HG03175 (cell line): Measurements from ENCODE around the gene JUNB.

Experiments used
- ATAC-seq: cut with Tn5 transposase; IDR thresholded peaks from one replicate; pipeline ENCODE4 v1.9.1; 2021; ENCODE audit warnings: mild to moderate bottlenecking, moderate library complexity; ENCODE audit not compliant: unreplicated experiment

The JUNB gene

DNA sequence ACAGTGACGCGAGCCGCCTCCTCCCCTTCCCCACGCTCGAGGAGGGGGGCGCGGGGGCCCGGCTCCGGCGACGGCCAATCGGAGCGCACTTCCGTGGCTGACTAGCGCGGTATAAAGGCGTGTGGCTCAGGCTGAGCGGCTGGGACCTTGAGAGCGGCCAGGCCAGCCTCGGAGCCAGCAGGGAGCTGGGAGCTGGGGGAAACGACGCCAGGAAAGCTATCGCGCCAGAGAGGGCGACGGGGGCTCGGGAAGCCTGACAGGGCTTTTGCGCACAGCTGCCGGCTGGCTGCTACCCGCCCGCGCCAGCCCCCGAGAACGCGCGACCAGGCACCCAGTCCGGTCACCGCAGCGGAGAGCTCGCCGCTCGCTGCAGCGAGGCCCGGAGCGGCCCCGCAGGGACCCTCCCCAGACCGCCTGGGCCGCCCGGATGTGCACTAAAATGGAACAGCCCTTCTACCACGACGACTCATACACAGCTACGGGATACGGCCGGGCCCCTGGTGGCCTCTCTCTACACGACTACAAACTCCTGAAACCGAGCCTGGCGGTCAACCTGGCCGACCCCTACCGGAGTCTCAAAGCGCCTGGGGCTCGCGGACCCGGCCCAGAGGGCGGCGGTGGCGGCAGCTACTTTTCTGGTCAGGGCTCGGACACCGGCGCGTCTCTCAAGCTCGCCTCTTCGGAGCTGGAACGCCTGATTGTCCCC, at the start of gene JUNB:
TSS of gene JUNB (plus strand) at position 142 of the 706 bp plus-strand sequence. CDS start at position 428, 286 bp downstream.
- ATAC-seq, result peak; percentile 34

DNA sequence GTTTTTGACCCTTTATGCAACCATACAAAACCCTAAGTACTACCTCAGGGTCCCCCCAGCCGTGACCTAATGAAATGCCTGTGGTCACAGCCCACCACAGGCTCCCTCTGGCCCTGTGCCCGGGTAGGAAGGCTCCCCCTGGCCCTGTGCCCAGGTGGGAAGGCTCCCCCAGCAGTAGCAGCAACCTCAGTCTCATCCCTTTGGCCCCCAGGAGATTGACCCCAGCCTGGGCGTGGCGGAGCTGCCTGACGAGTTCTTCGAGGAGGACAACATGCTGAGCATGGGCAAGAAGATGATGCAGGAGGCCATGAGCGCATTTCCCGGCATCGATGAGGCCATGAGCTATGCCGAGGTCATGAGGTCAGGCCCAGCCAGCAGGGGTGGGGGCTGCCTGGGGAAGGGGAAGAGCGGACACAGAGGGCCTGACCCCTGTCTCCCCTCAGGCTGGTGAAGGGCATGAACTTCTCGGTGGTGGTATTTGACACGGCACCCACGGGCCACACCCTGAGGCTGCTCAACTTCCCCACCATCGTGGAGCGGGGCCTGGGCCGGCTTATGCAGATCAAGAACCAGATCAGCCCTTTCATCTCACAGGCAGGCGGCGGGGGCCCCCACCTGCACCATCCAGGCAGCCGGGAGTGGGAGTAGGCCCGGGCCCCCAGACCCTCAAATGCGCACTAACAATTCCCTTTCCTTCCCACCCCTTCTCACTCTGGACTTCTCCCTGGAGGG, 46.0 kb upstream of the JUNB start:
- no peak for ATAC-seq

DNA sequence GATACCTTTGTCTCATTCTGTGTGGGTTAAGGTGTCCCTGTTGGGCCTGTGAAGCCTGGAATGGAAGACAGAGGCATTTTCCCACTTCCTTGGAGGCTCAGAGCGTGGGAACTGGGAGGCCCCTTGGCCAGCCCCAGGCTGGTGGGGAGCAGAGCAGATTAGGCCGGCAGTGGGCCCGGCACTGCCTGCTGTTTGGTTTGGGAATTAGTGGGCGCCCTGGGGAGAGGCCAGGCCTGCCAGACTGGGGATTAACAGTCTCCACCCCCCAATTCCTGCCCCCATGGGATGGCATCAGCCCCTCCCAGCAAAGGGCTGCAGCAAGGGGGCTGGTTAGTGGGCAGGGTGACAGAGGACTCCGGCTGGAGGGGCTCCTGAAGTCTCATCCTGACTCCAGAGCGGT, 42.8 kb upstream of the JUNB start:
- no peak for ATAC-seq

DNA sequence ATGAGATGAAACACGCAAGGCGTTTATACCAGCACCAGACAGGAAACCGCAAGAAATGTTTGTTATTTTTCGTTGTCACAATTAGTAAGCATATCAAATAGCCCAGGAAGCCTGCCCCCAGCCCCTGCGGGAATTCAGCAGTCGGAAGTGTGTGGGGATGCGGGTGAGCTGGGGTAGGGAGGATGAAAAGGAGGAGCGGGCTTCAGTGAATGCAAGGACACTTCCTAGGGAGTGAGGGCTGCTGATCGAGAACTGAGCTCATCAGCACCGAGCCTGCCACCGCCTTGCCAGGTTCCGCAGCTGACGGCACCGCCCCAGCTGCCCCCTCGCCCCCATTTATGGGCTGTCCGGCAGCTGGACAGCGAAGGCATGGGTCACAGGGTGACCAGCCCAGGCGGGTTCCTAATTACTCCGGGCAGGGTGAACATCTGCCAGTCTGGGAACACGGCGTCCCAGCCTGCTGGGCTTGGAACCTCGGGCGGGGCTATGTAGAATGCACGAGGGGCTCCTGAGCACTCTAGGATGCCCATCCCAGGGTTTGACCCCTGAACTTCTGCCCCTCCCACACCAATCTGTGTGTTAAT, 41.3 kb upstream of the JUNB start:
- ATAC-seq, result no peak

DNA sequence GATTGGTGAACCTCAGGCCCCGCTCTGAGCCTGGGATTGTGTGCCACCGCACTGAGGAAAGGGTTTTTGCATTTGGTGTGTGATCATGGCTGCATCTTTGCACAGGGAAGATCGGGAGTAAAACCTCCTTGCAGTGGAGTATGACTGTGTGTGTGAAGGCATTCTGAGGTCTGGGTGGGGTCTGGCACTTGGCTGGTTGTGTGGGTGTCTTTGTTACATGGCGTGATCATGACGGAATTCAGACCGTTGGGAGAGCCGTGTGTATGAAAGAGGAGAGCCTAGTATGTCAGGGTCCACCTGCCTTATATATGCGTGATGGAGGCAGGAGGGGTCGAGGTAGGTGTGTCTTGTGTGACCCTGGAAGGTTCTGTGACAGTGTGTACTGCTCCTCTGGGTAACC, 40.4 kb upstream of the JUNB start:
- ATAC-seq, result no peak

DNA sequence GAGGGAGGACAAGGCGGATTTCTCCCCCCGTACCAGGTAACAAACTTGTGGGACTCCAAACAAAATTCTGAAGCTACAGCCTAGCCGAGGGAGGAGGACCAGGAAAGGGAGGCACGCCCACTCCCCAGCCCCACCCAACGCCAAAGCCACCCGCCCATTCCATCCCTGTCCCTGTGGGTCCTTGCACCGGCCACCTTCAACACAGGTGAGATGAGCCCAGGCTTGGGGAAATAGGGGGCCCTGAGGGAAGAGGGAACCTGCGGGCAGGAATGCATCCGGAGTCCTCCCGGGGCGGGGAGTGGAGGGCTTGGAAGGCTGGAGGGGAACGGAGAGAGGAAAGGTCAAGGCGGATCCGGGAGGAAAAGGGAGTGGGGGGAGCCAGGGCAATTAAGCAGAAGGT, 39.7 kb upstream of the JUNB start, which contains the start of gene BEST2:
TSS of gene BEST2 (plus strand) at position 157 of the 400 bp plus-strand sequence. CDS start 802 bp downstream, outside the sequence.
- no peak for ATAC-seq

DNA sequence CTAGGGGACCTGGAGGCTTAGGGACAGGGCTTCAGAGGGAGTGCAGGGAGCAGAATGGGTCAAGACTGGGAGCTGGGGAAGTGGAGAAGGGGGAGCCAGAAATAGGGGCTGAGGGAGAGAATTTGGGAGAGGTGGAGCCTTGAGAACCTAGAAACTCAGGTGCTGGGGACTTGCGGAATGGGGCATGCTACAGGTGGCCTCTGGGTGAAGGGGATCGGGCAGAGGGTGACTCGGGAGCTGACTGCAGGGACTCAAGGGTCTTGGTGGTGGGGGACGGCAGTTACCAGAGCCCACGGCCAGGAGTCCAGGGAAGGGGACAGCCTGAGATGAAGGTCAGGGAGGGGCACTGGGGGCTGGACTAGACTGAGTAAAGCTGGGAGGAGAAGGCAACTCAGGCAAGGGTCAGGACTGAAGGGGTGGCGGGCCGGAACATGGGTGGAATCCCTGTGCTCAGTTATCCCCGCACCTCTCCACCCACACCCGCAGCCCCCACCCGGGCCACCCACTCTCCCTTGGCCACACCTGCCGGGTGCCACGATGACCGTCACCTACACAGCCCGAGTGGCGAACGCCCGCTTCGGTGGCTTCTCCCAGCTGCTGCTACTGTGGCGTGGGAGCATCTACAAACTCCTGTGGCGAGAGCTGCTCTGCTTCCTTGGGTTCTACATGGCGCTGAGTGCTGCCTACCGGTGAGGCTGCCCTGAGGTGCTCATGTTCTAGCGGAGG, 39.1 kb upstream of the JUNB start:
- no peak for ATAC-seq

DNA sequence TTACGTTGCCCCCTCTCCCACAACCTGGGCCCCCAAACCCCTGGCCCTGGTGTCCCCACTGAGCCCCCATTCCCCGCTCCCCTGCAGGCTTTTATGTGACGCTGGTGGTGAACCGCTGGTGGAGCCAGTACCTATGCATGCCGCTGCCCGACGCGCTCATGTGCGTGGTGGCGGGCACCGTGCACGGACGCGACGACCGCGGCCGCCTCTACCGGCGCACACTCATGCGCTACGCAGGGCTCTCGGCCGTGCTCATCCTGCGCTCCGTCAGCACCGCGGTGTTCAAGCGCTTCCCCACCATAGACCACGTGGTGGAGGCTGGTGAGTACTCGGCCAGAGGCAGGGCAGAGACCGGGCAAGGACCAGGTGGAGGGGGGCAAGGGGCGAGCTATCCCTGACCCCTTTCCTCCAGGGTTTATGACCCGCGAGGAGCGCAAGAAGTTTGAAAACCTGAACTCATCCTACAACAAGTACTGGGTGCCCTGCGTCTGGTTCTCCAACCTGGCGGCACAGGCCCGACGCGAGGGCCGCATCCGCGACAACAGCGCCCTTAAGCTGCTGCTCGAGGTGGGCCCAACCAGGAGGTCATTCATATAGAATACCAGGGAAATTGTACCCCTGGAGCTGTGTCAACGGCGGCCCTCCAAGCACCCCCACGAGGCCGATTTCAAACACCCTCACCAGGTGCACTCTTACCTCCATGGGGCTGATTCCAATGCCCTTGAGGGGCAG, 36.7 kb upstream of the JUNB start:
- no peak for ATAC-seq

DNA sequence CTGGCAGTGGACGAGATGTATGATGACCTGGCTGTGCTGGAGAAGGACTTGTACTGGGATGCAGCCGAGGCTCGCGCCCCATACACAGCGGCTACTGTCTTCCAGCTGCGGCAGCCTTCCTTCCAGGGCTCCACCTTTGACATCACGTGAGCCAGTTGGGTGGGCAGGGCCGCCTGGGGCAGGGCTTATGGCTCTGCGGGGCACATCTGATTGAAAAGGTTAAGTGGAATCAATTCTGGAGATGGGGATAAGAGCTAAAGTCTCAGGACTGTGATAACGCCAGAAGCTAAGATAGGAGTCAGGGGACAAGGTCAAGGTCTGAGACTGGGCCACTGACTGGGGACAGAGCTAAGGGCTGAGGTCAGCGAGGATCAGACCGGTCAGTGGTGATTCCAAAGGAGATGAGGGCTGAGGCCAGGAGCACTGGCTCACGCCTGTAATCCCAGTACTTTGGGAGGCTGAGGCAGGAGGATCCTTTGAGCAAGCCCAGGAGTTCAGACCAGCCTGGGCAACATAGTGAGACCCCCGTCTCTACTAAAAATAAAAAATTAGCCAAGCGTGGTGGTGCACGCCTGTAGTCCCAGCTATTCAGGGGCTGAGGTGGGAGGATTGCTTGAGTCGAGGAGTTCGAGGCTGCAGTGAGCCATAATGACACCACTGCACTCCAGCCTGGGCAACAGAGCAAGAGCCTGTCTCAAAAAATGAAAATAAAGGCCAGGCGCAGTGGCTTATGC, 35.0 kb upstream of the JUNB start:
- ATAC-seq, result no peak

DNA sequence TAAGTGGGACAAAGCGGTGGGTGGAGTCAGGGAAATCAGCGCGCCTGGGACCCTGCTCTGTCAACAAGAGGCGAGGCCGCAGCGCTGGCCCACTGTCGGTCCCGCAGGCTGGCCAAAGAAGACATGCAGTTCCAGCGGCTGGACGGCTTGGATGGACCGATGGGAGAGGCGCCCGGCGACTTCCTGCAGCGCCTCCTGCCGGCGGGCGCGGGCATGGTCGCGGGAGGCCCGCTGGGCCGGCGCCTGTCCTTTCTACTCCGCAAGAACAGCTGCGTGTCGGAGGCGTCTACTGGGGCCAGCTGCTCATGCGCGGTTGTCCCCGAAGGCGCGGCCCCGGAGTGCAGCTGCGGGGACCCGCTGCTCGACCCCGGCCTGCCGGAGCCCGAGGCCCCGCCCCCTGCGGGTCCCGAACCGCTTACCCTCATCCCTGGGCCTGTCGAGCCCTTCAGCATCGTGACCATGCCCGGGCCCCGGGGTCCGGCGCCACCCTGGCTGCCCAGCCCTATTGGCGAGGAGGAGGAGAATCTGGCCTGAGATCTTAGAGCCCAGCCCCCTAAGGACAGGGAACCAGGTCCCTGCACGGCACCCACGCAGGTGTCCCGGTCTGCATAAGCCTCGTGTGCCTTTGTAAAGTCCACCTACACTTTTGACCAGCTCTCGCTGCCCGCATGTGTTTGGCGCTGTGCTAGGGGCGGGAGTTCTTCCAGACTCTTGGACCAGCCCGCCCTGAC, 33.6 kb upstream of the JUNB start:
- ATAC-seq, result no peak

DNA sequence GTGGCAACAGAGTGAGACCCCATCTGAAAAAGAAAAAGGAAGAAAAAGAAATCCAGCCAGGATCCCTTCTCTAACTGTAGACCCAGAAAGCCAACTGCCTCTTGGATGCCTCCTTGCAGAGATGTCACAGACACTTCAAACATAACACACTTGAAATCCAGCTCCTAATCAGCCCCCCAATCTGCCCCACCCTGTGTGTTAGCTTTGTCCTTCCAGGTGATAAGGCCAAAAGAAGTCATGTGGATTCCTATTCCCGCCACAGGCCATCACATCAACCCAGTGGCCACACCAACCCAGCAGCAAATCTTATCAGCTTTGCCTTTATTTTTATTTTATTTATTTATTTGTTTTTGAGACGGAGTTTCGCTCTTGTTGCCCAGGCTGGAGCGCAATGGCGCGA, 31.6 kb upstream of the JUNB start:
- no peak for ATAC-seq

DNA sequence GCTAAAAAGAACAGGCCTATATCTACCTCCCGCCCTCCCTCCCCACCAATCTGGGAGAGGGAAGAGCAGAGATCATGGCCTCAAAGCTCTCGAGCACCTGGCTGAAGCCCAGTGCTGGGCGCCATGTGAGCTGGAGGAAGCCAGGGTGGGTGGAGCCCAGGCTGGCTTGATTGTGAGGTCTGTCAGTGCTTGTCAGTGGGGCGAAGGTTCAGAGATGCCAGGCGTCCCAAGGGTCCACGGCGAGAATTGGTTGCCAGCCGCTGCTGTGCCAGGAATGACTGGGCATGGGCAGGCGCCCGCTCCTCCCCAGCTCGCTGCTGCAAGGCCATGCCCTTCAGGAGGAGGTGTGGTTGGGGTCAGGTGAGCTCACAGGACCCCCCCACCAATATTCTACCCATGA, 28.2 kb upstream of the JUNB start:
- no peak for ATAC-seq

DNA sequence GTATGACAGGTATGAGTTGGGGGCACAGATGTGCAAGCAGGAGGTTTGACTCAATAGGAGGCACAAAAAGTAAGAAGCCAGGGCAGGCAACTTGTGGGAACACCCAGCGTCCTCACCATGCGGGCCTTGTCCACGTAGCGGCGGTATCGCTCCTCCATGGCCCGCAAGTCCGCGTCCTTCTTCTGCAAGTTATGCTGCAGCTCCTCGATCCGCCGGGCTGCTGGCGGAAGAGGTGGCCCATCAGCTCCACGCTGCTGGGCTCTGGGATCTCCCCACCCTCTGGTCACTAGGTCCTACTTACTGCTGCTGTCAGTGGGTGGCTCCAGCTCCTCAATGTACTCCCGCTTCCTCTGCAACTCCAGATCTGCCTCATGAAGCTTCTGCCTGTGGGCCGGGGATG, 26.6 kb upstream of the JUNB start:
- ATAC-seq, result no peak

DNA sequence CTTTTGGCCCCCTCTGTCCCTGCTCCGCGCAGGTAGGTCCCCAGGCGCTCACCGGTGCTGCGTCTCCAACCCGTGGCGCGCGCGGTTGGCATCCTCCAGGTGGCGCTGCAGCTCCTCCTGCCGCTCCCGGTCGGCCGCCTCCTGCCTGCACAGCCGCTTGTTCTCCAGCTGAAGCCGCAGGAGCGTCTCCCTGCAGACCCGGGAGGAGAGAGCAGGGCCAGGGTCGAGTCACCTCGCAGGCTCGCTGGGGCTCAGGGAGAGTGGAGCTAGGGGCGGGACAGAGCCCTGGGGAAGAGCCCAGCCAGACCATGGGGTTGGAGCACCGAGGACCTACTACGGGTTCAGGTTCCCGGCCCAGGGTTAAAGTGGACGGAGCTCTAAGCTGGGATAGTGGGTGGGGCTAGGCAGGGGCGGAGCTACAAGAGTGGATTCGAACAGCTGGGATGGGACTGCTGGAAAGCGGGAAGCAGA, 25.2 kb upstream of the JUNB start:
- ATAC-seq, result no peak

DNA sequence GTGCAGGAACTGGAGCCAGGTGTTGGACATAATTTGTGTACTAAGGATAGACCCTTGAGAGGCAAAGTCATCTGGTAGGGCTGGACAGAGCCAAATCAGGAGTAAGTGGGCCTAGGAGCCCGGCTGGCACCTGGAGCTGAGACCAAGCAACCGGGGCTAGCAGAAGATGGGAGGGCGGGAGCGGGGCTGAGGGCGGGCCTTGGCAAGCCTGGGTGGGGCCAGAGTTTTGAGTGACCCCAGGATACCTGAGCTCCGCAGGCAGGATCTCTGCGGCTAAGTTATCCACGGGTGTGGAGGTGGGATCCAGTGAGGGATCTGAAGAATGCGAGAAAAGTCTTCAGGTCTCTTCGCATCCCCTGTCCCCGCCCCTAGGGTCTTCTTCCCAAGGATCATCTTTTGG, 24.1 kb upstream of the JUNB start:
- ATAC-seq, result no peak

DNA sequence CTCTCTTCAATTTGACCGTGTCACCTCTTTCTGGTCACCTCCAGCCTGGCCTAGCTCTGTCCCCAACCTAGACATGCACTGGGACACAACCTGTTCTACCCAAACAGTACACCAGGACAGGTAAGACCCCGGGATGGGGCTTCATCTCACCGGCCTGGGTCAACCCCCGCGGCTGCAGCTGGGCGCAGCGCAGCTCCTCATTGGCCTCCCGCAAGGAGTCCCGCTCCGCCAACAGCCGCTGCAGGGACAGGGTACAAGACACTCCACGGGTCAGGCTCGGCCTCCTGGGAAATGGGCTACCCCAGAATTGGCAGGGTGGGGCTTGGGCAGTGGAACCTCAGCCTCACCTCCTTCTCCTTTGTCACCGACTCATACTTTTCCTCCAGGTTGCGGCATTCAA, 23.6 kb upstream of the JUNB start:
- ATAC-seq, result no peak

DNA sequence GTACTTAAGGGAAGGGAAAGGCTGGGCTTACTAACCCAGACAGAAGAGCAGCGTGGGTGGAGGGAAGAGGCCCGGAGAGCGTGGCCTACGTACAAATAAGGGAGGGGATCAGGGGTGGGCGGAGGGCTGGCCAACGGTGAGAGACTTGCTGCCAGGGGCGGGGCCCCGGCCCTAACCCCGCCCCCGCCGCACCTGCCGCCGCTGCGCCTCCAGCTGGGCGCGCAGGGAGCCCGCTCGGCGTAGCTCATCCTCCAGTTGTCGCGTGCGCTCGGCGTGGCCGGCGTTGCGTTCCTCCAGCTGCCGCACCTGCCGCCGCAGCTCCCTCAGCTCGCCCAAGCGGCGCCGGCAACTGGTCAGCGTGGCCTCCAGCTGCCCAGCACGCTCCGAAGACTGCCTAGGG, 21.6 kb upstream of the JUNB start:
- no peak for ATAC-seq

DNA sequence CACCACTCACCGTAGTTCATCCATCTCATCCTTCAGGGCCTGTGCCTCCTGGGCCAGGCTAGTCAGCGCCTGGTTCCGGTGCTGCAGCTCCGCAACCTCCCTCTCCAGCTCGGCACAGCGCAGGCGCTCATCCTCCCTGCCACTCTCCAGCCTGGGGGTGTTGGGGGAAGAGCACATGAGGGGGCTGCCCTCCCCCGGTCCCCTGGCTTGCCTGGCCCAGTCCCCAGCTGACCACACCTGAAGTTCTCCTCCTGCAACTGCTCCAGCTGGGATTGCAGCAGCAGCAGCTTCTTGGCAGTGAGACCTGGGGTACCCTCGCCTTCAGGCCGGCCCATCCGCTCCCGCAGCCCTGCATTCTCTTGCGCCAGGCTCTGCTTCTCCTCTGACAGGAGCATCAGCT, 20.4 kb upstream of the JUNB start:
- no peak for ATAC-seq

DNA sequence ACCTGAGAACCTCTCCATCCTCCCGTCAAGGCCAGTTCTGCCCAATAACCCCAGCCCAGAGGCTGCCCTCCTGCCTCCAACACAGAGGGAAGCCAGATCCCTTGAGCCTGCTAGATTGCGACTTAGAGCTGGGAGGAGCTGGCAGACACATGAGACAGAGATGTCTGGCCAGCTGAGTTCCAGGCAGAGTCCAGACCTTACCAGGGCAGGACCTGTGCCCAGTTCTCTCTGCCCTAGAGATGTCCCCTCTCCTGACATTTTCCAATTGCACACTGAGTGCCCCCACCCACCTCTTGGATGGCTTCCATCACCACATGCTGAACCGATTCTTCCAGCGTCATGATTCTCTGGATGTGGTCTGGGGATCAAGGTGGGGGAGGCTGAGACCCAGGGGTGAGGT, 19.0 kb upstream of the JUNB start:
- no peak for ATAC-seq
